ENCODE measurements around the gene CROCC2. TPM values are rescaled to one million over a fixed set of nuclear protein-coding genes. Genes with fewer than 3 reads are reported as not detected.

CROCC2 gene
- total and polyA plus RNA-seq, 2 donors (not counting 1 experiment from before 2014, with no cell fraction given) = not detected

- Mint-ChIP-seq H3K4me1 (no peaks in the 10 kb centered on the region), H3K27ac (no peak overlapping the region), H3K9me3 (ENCODE audit: insufficient read depth) (no peaks in the 10 kb centered on the region), H3K4me3 (no peak overlapping the region), H3K27me3 (peaks cover 7% of the 10 kb centered on the region)
- H3K27me3 ChIP-seq (replicated peaks in 1 of 4; ENCODE audit: control extremely low read depth in 1 of 4, control insufficient read depth in 3 of 4, insufficient read depth in 4 of 4, low read length in 3 of 4) = peaks cover 0 to 14% (median 0%) of the 10 kb centered on the region in 4 experiments
- no peak overlapping the region for H3K4me3 ChIP-seq (ENCODE audit: control extremely low read depth in 1 of 5, extremely low read depth in 1 of 5, insufficient read depth in 1 of 5, low read depth in 2 of 5, low read length in 4 of 5)
- H3K4me1 ChIP-seq (ENCODE audit: control insufficient read depth in 2 of 2, insufficient read depth in 2 of 2, low read length in 2 of 2) = no peaks in the 10 kb centered on the region
- DNase-seq = no peak
- H3K36me3 ChIP-seq (replicated peaks in 1 of 2; ENCODE audit: control extremely low read depth in 1 of 2, control insufficient read depth in 1 of 2, extremely low read depth in 1 of 2, insufficient read depth in 2 of 2, low read length in 1 of 2) = no peaks in the 10 kb centered on the region
- ChIA-PET POLR2A (no interaction called here), CTCF (no interaction called here)
- no peaks in the 10 kb centered on the region for H4K20me1 ChIP-seq (ENCODE audit: control insufficient read depth, insufficient read depth, low read length, poor library complexity, severe bottlenecking)
- TF ChIP-seq EZH2 (IDR thresholded peaks at IDR 0.05; ENCODE audit: borderline replicate concordance, insufficient read depth, low read depth, low read length, poor library complexity, severe bottlenecking) (no peak), CTCF (IDR thresholded peaks at IDR 0.05) (no peak)
- intact Hi-C loops (cut with micrococcal nuclease) = no loop called here
- H3K4me2 ChIP-seq (replicated peaks; ENCODE audit: low read depth, low read length, poor library complexity, severe bottlenecking) = no peak overlapping the region
- no peak for ATAC-seq (ENCODE audit: low read depth)
- H3K9ac ChIP-seq (ENCODE audit: low read length) = no peak overlapping the region
- H3K27ac ChIP-seq (ENCODE audit: low read length in 2 of 2) = no peak overlapping the region
- no peaks in the 10 kb centered on the region for H3K79me2 ChIP-seq (ENCODE audit: control insufficient read depth, insufficient read depth, low read length)
- no peak overlapping the region for H2AFZ ChIP-seq (ENCODE audit: insufficient read depth, low read depth, low read length, poor library complexity, severe bottlenecking)
- no peaks in the 10 kb centered on the region for H3K9me3 ChIP-seq (ENCODE audit: control extremely low read depth in 1 of 3, control insufficient read depth in 2 of 3, insufficient read depth in 1 of 3, low read length in 2 of 3)
- 89% methylated on average over 14 of the region's 14 CpGs for WGBS (ENCODE audit: insufficient coverage)
These were observed 53.8 kb downstream of the CROCC2 start for GRCh38 chr2:240959941-240960308.

GRCh38 chr2:240960309-240960970 is 54.3 kb downstream of the CROCC2 start:
- DNase-seq (no peak), ATAC-seq (ENCODE audit: low read depth) (no peak)
- no peak overlapping the region for H3K4me3 ChIP-seq (ENCODE audit: control extremely low read depth in 1 of 5, extremely low read depth in 1 of 5, insufficient read depth in 1 of 5, low read depth in 2 of 5, low read length in 4 of 5)
- no peaks in the 10 kb centered on the region for H3K36me3 ChIP-seq (replicated peaks in 1 of 2; ENCODE audit: control extremely low read depth in 1 of 2, control insufficient read depth in 1 of 2, extremely low read depth in 1 of 2, insufficient read depth in 2 of 2, low read length in 1 of 2)
- 40% methylated on average over 26 of the region's 28 CpGs for WGBS (ENCODE audit: insufficient coverage)
- peaks cover 0 to 14% (median 0%) of the 10 kb centered on the region in 4 experiments for H3K27me3 ChIP-seq (replicated peaks in 1 of 4; ENCODE audit: control extremely low read depth in 1 of 4, control insufficient read depth in 3 of 4, insufficient read depth in 4 of 4, low read length in 3 of 4)
- H3K4me1 ChIP-seq (ENCODE audit: control insufficient read depth in 2 of 2, insufficient read depth in 2 of 2, low read length in 2 of 2) = no peaks in the 10 kb centered on the region
- no peaks in the 10 kb centered on the region for H3K4me1 Mint-ChIP-seq
- H3K4me3 Mint-ChIP-seq = no peak overlapping the region
- H2AFZ ChIP-seq (ENCODE audit: insufficient read depth, low read depth, low read length, poor library complexity, severe bottlenecking) = no peak overlapping the region
- H3K79me2 ChIP-seq (ENCODE audit: control insufficient read depth, insufficient read depth, low read length) = no peaks in the 10 kb centered on the region
- ChIA-PET POLR2A (no interaction called here), CTCF (no interaction called here)
- no peak overlapping the region for H3K9ac ChIP-seq (ENCODE audit: low read length)
- no peaks in the 10 kb centered on the region for H3K9me3 Mint-ChIP-seq (ENCODE audit: insufficient read depth)
- H3K4me2 ChIP-seq (replicated peaks; ENCODE audit: low read depth, low read length, poor library complexity, severe bottlenecking) = no peak overlapping the region
- intact Hi-C loops (cut with micrococcal nuclease) = no loop called here
- no peak overlapping the region for H3K27ac ChIP-seq (ENCODE audit: low read length in 2 of 2)
- no peaks in the 10 kb centered on the region for H3K9me3 ChIP-seq (ENCODE audit: control extremely low read depth in 1 of 3, control insufficient read depth in 2 of 3, insufficient read depth in 1 of 3, low read length in 2 of 3)
- TF ChIP-seq EZH2 (IDR thresholded peaks at IDR 0.05; ENCODE audit: borderline replicate concordance, insufficient read depth, low read depth, low read length, poor library complexity, severe bottlenecking) (no peak), CTCF (IDR thresholded peaks at IDR 0.05) (no peak)
- no peaks in the 10 kb centered on the region for H4K20me1 ChIP-seq (ENCODE audit: control insufficient read depth, insufficient read depth, low read length, poor library complexity, severe bottlenecking)
- peaks cover 3% of the 10 kb centered on the region for H3K27me3 Mint-ChIP-seq
- no peak overlapping the region for H3K27ac Mint-ChIP-seq

Measured in B cell (primary cell).